Activated gamma-delta T cell (primary cell): ENCODE results near the gene EIF3L.

Source experiments
- DNase-seq: peaks from one replicate; lab custom pipeline; 2025; lab: John Stamatoyannopoulos, UW

EIF3L gene

DNA sequence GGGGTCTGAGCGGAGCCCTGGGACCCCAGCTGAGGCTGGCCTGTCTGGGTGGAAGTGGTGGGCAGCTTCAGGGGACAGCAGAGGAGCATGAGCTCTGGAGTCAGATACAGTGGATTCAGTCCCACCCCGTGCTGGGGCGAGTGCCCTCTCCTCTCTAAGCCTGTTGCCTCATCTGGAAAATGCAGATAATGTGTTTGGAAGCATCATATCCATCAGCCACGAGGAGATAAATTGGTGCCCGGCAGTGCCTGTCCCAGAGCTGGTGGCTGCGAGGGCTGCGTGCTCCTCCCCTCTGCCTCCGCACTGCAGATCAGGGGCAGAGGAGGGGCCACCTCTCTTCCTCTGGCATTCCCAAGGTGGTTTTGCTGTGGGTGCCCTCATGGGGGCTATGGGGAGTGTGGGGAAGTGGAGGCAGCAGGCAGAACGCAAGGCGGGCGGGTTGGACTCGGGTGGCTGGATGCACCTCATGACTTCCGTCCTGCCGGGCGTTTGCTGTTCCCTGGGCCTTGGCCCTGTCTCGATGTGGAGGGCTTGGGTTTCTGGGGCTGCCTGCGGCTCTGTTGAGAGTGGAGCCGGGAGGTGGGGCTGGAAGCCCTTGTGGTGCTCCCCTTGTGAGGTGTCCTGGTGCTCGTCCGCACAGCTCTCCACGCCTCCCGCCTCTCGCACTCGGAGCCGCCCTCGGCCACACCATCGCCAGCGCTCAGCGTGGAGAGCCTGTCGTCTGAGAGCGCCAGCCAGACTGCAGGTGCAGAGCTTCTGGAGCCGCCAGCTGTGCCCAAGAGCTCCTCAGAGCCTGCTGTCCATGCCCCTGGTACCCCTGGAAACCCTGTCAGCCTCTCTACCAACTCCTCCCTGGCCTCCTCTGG lies 77.8 kb downstream of the EIF3L start:
- DNase-seq, result no peak

DNA sequence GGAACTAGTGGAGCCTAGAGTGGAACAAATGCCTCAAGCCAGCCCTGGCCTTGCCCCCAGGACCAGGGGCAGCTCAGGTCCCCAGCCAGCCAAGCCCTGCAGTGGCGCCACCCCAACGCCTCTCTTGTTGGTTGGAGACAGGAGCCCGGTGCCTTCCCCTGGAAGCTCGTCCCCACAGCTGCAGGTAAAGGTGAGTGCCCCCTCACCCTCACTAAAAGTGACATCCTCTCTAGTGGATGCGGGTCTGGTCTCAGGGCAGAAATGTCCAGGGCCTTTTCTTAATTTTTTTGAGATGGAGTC lies 78.4 kb downstream of the EIF3L start:
- no peak for DNase-seq

DNA sequence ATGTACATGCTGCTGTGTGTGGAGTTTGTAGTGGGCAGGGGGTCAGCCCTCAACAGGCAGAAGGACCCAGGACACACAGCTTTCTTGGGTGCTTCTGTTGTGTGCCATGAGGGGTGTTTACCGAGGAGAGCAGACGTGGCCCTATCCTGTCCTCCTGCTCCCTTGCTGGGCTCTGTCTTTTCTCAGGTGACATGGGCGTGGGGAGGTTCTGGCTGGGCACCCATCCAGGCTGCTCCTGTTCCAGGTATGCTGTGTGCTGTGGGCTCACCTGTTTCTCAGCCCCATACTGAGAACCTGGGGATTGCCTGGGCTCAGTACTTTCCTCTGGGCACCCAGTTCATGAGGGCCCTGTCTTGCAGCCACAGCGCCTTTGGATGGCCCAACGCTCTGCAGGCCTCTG lies 80.2 kb downstream of the EIF3L start:
- DNase-seq, result no peak

DNA sequence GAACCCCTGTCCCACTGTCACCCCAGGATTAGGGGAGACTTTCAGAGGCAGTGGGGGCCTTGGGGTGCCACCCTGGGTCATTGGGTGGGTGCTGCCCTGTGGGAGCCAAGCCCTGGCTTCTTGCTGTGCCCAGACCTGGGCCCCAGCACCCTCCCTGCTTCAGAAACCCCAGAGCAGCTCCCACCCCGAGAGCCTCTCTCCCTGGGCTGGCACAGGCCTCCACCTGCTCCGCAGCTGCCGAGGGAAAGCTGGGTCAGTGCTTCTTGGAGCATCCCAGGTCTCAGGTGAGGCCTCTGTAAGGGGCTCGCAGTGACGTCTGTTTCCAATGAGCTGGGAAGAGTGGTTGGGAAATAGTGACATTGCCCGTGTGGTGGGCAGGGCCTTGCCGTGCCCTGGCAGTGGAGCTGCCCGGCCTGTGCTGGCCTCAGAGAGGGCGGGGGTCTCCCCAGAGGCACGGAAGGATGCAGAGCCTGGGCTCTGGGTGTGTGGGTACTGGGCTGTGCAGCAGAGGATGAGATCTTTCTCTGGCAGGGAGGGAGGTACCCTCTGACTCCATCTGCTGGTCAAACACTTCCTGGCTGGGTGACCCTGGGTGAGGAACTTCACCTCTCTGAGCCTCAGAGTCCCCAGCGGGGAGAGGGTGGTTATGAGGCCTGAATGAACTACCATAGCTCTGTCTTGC lies 81.2 kb downstream of the EIF3L start:
- DNase-seq, result no peak

DNA sequence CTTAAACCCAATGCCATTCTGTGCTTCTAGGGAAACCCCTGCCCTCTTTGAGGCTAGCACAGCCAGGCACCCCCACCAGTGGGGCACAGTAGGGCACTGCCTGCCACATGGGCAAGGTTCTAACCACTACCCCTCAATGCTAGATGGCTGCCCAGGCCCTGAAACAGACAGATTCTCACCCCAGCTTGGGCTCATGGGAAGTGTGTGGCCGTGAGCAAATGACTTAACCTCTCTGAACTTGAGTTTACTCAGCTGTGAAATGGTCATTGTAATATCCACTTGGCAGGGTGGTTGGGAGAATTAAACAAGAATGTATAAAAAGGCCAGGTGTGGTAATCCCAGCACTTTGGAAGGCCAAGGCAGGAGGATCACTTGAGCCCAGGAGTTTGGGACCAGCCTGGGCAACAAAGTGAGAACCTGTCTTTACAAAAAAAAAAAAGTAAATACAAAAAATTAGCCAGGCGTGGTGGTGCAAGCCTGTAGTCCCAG lies 81.8 kb downstream of the EIF3L start:
- no peak for DNase-seq

DNA sequence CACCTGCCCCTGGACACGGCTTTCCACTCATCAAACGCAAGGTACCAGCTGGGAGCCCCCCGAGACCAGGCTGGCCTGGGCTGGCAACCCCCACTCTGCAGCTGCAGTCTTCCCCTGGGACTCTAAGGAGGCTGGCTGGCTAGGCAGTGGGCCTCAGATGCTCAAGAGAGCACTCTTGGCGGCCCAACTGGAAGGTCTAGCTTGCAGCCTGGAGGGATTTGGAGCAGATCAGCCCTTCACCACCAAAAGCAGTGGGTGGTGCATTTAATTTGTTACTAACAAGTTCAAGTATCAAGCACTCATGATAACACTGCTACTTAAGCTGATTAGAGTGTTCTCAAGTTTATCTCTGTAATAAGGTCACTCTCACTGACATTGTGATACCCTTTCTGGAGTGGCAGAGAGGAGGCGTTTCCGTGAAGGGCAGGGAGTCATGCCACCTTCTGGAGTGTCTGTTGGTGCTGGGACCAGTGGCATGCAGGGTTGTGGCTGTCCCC lies 82.7 kb downstream of the EIF3L start:
- DNase-seq, result no peak

DNA sequence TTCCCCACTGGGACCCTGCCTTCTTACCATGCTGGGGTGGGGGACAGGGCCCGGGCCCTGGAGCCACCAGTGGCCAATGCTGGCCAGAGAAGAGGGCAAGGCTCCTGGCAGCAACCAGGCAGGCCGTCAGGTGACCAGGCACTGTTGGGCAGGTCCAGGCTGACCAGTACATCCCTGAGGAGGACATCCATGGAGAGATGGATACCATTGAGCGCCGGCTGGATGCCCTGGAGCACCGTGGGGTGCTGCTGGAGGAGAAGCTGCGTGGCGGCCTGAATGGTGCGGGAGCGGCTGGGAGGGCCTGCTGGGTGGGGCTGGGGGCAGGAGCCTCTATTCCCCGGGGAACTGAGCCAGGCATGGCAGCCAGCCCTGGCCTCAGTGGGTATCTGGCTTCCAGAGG lies 83.2 kb downstream of the EIF3L start:
- DNase-seq, result no peak

DNA sequence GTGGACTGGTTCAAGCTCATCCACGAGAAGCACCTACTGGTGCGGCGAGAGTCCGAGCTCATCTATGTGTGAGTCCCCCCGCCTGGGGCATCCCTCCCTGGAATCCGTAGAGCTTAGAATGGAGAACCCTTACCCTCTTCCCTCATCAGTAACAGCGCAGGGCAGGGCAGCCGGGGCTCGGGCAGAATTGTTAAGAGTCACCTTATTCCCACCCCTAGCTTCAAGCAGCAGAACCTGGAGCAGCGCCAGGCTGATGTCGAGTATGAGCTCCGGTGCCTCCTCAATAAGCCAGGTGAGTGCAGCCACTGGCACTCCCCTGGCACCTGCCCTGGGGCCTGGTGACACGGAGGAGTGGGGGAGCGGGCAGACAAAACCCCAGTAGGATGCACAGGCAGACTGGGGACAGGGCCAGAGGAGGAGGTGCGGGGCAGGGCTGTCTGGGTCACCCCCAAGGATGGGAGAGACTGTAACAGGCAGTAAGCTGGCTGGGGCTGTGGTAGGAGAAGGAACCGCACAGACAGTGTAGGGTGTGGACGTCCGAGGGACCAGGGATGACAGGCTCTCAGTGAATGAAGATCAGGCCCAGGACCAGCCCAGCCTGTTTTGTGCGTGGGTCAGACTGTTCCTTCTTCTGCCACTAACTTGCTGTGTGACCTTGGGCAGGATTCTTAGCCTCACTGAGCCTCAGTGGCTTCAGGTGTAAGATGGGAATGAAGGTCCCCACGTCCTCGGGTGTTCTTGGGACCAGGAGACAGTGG lies 83.8 kb downstream of the EIF3L start:
- DNase-seq, result no peak

DNA sequence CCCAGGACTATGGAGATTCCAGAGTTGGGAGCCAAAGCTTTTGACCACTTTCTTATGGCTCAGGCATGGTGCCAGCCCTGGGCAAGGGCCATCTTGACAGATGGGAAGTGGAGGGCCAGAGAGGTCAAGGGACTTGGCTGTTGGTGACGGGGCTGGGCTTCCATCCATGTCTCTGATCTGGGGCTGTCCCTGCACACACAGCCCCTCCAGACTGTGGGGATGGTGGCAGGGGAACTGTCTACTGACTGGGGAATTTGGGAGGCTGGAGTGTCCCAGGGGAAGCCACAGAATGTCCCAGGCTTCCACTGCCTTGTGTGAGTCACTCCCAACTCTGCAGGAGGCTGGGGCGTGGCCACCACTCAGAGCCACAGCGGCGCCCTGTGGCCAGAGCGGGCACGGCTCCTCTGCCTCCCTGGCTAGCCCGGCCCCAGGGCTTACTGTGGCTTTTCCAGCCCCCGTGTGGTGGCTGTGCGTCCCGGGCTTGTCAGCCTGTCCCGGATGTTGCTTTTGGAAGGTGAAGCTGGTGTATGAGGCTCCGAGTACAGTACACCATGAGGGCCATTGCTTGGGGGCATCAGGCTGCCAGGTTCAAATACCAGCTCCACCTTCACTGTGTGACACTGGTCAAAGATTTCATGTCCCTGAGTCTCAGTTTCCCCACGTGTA lies 84.6 kb downstream of the EIF3L start:
- DNase-seq, result peak; percentile 55
